T-cell (primary cell): ENCODE results near the gene CADM1. TPM values are rescaled to one million over a fixed set of nuclear protein-coding genes. Genes with fewer than 3 reads are reported as not detected.

ENCODE experiments used
- ATAC-seq, 4 experiments: fragments of 200-7000 bp in 3 of 4; fragments of 150-1000 bp in 1 of 4; cut with Tn5 transposase; replicated peaks in 1 of 4; 1 replicate in 3 of 4; 2 replicates in 1 of 4; pipeline ENCODE4 v1.10.0; 2021; ENCODE audit warnings: moderate library complexity in 3 of 4, mild to moderate bottlenecking in 2 of 4, moderate number of reproducible peaks in 1 of 4
- CTCF ChIA-PET, 2 donors: fragments of 300-600 bp; sonication (Branson Sonifier 250); formaldehyde crosslinking; loops; one replicate each; lab custom pipeline; 2022; ENCODE audit warnings: antibody characterized with exemption in 2 of 2; lab: Charles Lee
- POLR2A ChIA-PET, 2 donors: fragments of 300-600 bp; sonication (Branson Sonifier 250); formaldehyde crosslinking; loops; one replicate each; lab custom pipeline; 2022; ENCODE audit warnings: antibody characterized with exemption in 2 of 2; lab: Charles Lee
- DNase-seq, 35 experiments: peaks; one replicate each; pipeline versions ENCODE4 v3.0.0 to v3.0.0-alpha.2; 2013 to 2023
- H3K27ac ChIP-seq: one replicate; pipeline ENCODE4 v1.5.1; 2013; ENCODE audit warnings: low read length
- H3K27me3 ChIP-seq, 2 experiments: replicated peaks in 1 of 2; 1 replicate in 1 of 2; 2 replicates in 1 of 2; pipeline versions ENCODE4 v1.6.1 to v1.7.0; 2013; ENCODE audit warnings: low read length in 1 of 2, mixed read lengths in 1 of 2; ENCODE audit not compliant: control insufficient read depth in 2 of 2, insufficient read depth in 2 of 2; ENCODE audit errors: extremely low read depth in 1 of 2
- H3K36me3 ChIP-seq, 2 donors: 1 replicate in 1 of 2; 2 replicates in 1 of 2; pipeline versions ENCODE4 v1.6.1 to v1.7.0; 2013; ENCODE audit warnings: low read length in 1 of 2; ENCODE audit not compliant: control insufficient read depth in 2 of 2, insufficient read depth in 1 of 2; ENCODE audit errors: extremely low read depth in 1 of 2
- H3K4me1 ChIP-seq, 2 experiments: 1 replicate in 1 of 2; 2 replicates in 1 of 2; pipeline versions ENCODE4 v1.6.1 to v1.7.0; 2013; ENCODE audit warnings: low read length in 2 of 2, mixed read lengths in 1 of 2; ENCODE audit not compliant: insufficient read depth in 2 of 2, control insufficient read depth in 1 of 2; ENCODE audit errors: extremely low read depth in 1 of 2
- H3K4me3 ChIP-seq, 2 donors: 1 replicate in 1 of 2; 2 replicates in 1 of 2; pipeline versions ENCODE4 v1.5.1 to v1.7.0; 2013; ENCODE audit warnings: mild to moderate bottlenecking in 2 of 2, low read length in 1 of 2, moderate library complexity in 1 of 2; ENCODE audit not compliant: control insufficient read depth in 1 of 2; ENCODE audit errors: extremely low read depth in 1 of 2
- H3K9me3 ChIP-seq: 2 replicates; pipeline ENCODE4 v1.7.0; 2013
- H3K27ac Mint-ChIP-seq, 2 donors: one replicate each; pipeline ENCODE4 v1.8.0; 2020 to 2021; ENCODE audit warnings: mild to moderate bottlenecking in 2 of 2, mixed read lengths in 2 of 2
- H3K27me3 Mint-ChIP-seq, 2 donors: one replicate each; pipeline ENCODE4 v1.8.0; 2021 to 2022; ENCODE audit warnings: mixed read lengths in 2 of 2
- H3K36me3 Mint-ChIP-seq: one replicate; pipeline ENCODE4 v1.8.0; 2021; ENCODE audit warnings: mixed read lengths
- H3K4me1 Mint-ChIP-seq, 3 donors: one replicate each; pipeline ENCODE4 v1.8.0; 2020 to 2022; ENCODE audit warnings: mixed read lengths in 3 of 3, mild to moderate bottlenecking in 1 of 3
- H3K4me3 Mint-ChIP-seq, 3 donors: one replicate each; pipeline ENCODE4 v1.8.0; 2020 to 2022; ENCODE audit warnings: mild to moderate bottlenecking in 3 of 3, mixed read lengths in 3 of 3, moderate library complexity in 3 of 3
- H3K9me3 Mint-ChIP-seq, 3 donors: one replicate each; pipeline ENCODE4 v1.8.0; 2020 to 2022; ENCODE audit warnings: mixed read lengths in 3 of 3
- WGBS: methylation state at CpG from one replicate; pipeline ENCODE4 v1.1.5; 2013; ENCODE audit warnings: missing lambda C conversion rate; ENCODE audit not compliant: insufficient coverage; 5-methylcytosine and 5-hydroxymethylcytosine counted together
- total RNA-seq, 35 experiments: library from RNA in 6 of 35; stranded (reverse) in 6 of 35; fragments of 120-200 nt in 1 of 35; gene quantifications; one replicate each; pipeline versions ENCODE4 v1.2.1 to v1.2.4 and lab custom pipeline; 2013 to 2026

The CADM1 gene
- total RNA-seq, 5 donors from 2014 or later (not counting 1 experiment from before 2014, with no cell fraction given) = 2.1 to 6.7 (median 3.1) TPM

- Histone ChIP-seq H3K36me3 (no peaks in the 10 kb centered on the region), H3K4me1 (peaks cover 0 to 14% of the 10 kb centered on the region in 2 experiments), H3K4me3 (no peak overlapping the region), H3K9me3 (no peaks in the 10 kb centered on the region), H3K27ac (peak overlapping the region; percentile 92), H3K27me3 (no peaks in the 10 kb centered on the region)
- H3K27me3 Mint-ChIP-seq = no peaks in the 10 kb centered on the region
- no peak overlapping the region for H3K4me3 Mint-ChIP-seq
- no peak overlapping the region for H3K27ac Mint-ChIP-seq
- CTCF ChIA-PET = no interaction called here
- 57% methylated on average over 3 of the region's 4 CpGs for WGBS
- ATAC-seq = no peak
- DNase-seq = no peak
- POLR2A ChIA-PET = no interaction called here
- no peaks in the 10 kb centered on the region for H3K9me3 Mint-ChIP-seq
- no peaks in the 10 kb centered on the region for H3K36me3 Mint-ChIP-seq
- peaks cover 0 to 4% (median 2%) of the 10 kb centered on the region in 3 donors for H3K4me1 Mint-ChIP-seq
Measured at GRCh38 chr11:115257678-115258077, 246.5 kb downstream of the CADM1 start.

GRCh38 chr11:115257270-115257669 is 246.9 kb downstream of the CADM1 start:
- Histone ChIP-seq H3K36me3 (no peaks in the 10 kb centered on the region), H3K9me3 (no peaks in the 10 kb centered on the region), H3K4me3 (no peak overlapping the region), H3K27ac (peak overlapping the region; percentile 92), H3K4me1 (peaks cover 0 to 14% of the 10 kb centered on the region in 2 experiments), H3K27me3 (no peaks in the 10 kb centered on the region)
- no peaks in the 10 kb centered on the region for H3K27me3 Mint-ChIP-seq
- H3K27ac Mint-ChIP-seq = no peak overlapping the region
- ATAC-seq (no peak), DNase-seq (no peak)
- POLR2A ChIA-PET = no interaction called here
- no peaks in the 10 kb centered on the region for H3K9me3 Mint-ChIP-seq
- H3K4me1 Mint-ChIP-seq = peaks cover 0 to 4% (median 2%) of the 10 kb centered on the region in 3 donors
- H3K4me3 Mint-ChIP-seq = no peak overlapping the region
- CTCF ChIA-PET = no interaction called here
- no peaks in the 10 kb centered on the region for H3K36me3 Mint-ChIP-seq

- Histone ChIP-seq H3K27ac (peak overlapping the region; percentile 92), H3K36me3 (no peaks in the 10 kb centered on the region), H3K9me3 (no peaks in the 10 kb centered on the region), H3K4me3 (no peak overlapping the region), H3K4me1 (peaks cover 0 to 14% of the 10 kb centered on the region in 2 experiments), H3K27me3 (no peaks in the 10 kb centered on the region)
- CTCF ChIA-PET = no interaction called here
- no peaks in the 10 kb centered on the region for H3K27me3 Mint-ChIP-seq
- ATAC-seq (peak; percentile 17 to 69 (median 42)), DNase-seq (peak in 16 of 35 experiments; percentile 0 to 59 (median 8))
- H3K9me3 Mint-ChIP-seq = no peaks in the 10 kb centered on the region
- 40% methylated on average over 1 of the region's 7 CpGs for WGBS
- no peak overlapping the region for H3K4me3 Mint-ChIP-seq
- H3K27ac Mint-ChIP-seq = peak overlapping the region; percentile 31 to 60
- no peaks in the 10 kb centered on the region for H3K36me3 Mint-ChIP-seq
- H3K4me1 Mint-ChIP-seq = peaks cover 0 to 4% (median 2%) of the 10 kb centered on the region in 3 donors
- POLR2A ChIA-PET = no interaction called here
Measured at GRCh38 chr11:115256397-115257197, 247.6 kb downstream of the CADM1 start.

GRCh38 chr11:115255006-115255762 is 249.0 kb downstream of the CADM1 start:
- WGBS = 62% methylated on average over 4 of the region's 9 CpGs
- Mint-ChIP-seq H3K27me3 (no peaks in the 10 kb centered on the region), H3K36me3 (no peaks in the 10 kb centered on the region), H3K9me3 (no peaks in the 10 kb centered on the region), H3K4me1 (peaks cover 0 to 4% (median 2%) of the 10 kb centered on the region in 3 donors), H3K27ac (no peak overlapping the region), H3K4me3 (no peak overlapping the region)
- H3K27me3 ChIP-seq = no peaks in the 10 kb centered on the region
- DNase-seq (no peak), ATAC-seq (no peak)
- no peaks in the 10 kb centered on the region for H3K9me3 ChIP-seq
- H3K4me3 ChIP-seq = no peak overlapping the region
- no peaks in the 10 kb centered on the region for H3K36me3 ChIP-seq
- peak overlapping the region; percentile 92 for H3K27ac ChIP-seq
- CTCF ChIA-PET = no interaction called here
- peaks cover 0 to 14% of the 10 kb centered on the region in 2 experiments for H3K4me1 ChIP-seq
- POLR2A ChIA-PET = no interaction called here

- no peaks in the 10 kb centered on the region for H3K27me3 ChIP-seq
- ChIA-PET CTCF (interaction anchor here in 1 of 2 donors (0.6 kb wide), 1 partner anchor 1008 kb away, joined by 3 read pairs; no protein-coding TSS in a partner anchor), POLR2A (no interaction called here)
- no peak for ATAC-seq
- 70% methylated on average over 2 of the region's 4 CpGs for WGBS
- no peaks in the 10 kb centered on the region for H3K4me1 Mint-ChIP-seq
- peaks cover 0 to 5% of the 10 kb centered on the region in 2 experiments for H3K4me1 ChIP-seq
- DNase-seq = no peak
- no peak overlapping the region for H3K4me3 Mint-ChIP-seq
- no peaks in the 10 kb centered on the region for H3K36me3 Mint-ChIP-seq
- H3K9me3 Mint-ChIP-seq = no peaks in the 10 kb centered on the region
- H3K36me3 ChIP-seq = no peaks in the 10 kb centered on the region
- no peak overlapping the region for H3K27ac ChIP-seq
- H3K27ac Mint-ChIP-seq = no peak overlapping the region
- no peaks in the 10 kb centered on the region for H3K27me3 Mint-ChIP-seq
- no peak overlapping the region for H3K4me3 ChIP-seq
- no peaks in the 10 kb centered on the region for H3K9me3 ChIP-seq
Measured at GRCh38 chr11:115251126-115251525, 253.1 kb downstream of the CADM1 start.

- Mint-ChIP-seq H3K9me3 (no peaks in the 10 kb centered on the region), H3K4me3 (no peak overlapping the region), H3K36me3 (no peaks in the 10 kb centered on the region), H3K27me3 (no peaks in the 10 kb centered on the region), H3K27ac (no peak overlapping the region), H3K4me1 (no peaks in the 10 kb centered on the region)
- Histone ChIP-seq H3K27ac (no peak overlapping the region), H3K9me3 (no peaks in the 10 kb centered on the region), H3K27me3 (no peaks in the 10 kb centered on the region), H3K4me1 (no peaks in the 10 kb centered on the region), H3K36me3 (no peaks in the 10 kb centered on the region), H3K4me3 (no peak overlapping the region)
- ChIA-PET CTCF (no interaction called here), POLR2A (no interaction called here)
- no peak for DNase-seq
- ATAC-seq = no peak
- WGBS = no CpG with 5 or more reads among the region's 4 CpGs
Measured at GRCh38 chr11:115249061-115249578, 255.1 kb downstream of the CADM1 start.
